Measurements from ENCODE around the gene ARHGAP45.

ARHGAP45 gene

DNA sequence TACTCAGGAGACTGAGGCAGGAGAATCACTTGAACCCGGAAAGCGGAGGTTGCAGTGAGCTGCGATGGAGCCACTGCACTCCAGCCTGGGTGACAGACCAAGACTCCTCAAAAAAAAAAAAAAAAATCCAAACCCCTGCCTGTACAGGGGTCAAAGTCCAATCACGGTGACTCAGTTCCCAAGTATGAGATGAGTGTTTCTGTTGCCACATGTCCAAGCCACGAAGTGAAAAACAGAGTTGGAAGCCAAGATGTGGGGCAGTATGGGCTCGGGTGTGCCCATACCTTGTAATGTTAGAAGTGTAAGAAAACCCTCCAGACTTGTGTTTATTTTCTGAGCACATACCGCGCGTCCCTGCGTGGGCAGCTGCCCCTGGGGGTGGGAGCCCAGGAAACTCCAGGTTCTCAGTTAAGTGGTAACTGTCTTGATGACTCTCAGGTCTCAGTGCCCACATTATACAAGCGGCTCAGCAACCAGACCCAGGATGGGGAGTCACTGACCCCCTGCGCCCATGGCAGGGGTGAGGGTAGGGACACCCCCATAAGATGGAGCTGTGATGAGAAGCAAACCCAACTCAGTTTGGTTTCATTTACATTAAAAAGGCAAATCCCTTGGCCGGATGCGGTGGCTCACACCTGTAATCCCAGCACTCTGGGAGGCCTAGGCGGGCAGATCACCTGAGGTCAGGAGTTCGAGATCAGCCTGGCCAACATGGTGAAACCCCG, 35.6 kb downstream of the ARHGAP45 start:
- in situ Hi-C loops (cut with HindIII; ENCODE audit: low sequenced_read_pairs) = no loop called here

GRCh38 chr19:1103132-1103707, 36.3 kb downstream of the ARHGAP45 start:
- in situ Hi-C loops (cut with HindIII; ENCODE audit: low sequenced_read_pairs) = no loop called here

- in situ Hi-C loops (cut with HindIII; ENCODE audit: low sequenced_read_pairs) = no loop called here
Measured at GRCh38 chr19:1103708-1104310, 36.8 kb downstream of the ARHGAP45 start, which contains the start of gene GPX4. Gene GPX4, plus strand, starts transcription at chr19:1103994. Its CDS starts 50 bp downstream, at chr19:1104044.

DNA sequence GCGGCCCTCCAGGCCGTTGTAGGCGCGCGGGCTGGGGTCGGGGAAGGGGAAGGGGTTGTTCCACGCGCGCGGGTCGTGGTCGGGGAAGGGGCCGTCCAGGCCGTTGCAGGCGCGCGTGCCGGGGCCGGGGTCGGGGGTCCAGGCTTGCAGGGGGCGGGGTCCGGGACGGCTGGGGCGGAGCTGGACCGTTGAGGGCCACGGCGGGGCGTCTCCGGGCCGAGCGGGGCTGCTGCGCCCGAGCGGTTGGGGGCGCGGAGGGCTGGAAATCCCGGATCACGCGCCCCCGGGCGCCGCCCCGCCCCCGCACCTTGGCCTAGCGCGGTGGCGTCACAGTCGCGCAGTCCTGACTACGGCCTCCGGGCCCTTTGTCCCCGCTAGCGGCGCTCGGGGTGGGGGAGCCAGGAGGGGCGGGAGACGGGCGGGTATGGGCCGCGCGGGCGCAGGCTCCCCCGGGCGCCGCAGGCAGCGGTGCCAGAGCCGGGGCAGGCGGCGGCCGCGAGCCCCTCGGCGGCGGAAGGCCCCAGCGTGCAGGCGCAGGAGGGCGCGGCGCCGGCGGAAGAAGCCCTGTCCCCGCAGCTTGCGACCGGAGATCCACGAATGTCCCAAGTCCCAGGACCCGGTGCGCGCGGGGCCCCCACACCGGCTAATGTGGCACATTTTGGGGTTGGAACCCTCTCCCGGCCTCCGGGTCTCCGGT, 37.5 kb downstream of the ARHGAP45 start:
- in situ Hi-C loops (cut with HindIII; ENCODE audit: low sequenced_read_pairs) = no loop called here

DNA sequence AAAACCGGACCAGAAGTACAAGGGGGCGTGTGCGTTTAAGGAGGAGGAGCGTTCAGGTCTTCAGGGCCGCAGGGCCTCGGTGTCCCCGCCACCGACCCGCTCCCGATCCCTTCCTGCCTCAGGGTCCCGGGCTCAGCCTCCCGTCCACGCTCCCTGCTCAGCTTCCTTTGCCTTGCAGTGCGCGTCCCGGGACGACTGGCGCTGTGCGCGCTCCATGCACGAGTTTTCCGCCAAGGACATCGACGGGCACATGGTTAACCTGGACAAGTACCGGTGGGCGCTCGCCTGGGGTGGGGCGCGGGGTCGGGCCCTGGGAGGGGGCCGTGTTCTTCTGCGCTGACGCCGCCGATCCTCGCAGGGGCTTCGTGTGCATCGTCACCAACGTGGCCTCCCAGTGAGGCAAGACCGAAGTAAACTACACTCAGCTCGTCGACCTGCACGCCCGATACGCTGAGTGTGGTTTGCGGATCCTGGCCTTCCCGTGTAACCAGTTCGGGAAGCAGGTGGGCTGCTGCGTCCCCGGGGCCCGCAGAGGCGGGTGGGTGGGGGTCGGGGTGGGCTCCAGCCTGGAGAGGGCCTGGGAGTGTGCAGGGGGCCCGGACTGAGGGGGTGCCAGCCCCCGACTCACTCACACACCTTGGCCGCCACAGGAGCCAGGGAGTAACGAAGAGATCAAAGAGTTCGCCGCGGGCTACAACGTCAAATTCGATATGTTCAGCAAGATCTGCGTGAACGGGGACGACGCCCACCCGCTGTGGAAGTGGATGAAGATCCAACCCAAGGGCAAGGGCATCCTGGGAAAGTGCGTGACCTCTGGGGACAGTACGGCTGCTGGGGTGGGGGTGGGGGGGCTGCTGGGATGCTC, 38.3 kb downstream of the ARHGAP45 start:
- in situ Hi-C loops (cut with HindIII; ENCODE audit: low sequenced_read_pairs) = no loop called here

GRCh38 chr19:1105873-1106840, 39.2 kb downstream of the ARHGAP45 start:
- in situ Hi-C loops (cut with HindIII; ENCODE audit: low sequenced_read_pairs) = no loop called here

DNA sequence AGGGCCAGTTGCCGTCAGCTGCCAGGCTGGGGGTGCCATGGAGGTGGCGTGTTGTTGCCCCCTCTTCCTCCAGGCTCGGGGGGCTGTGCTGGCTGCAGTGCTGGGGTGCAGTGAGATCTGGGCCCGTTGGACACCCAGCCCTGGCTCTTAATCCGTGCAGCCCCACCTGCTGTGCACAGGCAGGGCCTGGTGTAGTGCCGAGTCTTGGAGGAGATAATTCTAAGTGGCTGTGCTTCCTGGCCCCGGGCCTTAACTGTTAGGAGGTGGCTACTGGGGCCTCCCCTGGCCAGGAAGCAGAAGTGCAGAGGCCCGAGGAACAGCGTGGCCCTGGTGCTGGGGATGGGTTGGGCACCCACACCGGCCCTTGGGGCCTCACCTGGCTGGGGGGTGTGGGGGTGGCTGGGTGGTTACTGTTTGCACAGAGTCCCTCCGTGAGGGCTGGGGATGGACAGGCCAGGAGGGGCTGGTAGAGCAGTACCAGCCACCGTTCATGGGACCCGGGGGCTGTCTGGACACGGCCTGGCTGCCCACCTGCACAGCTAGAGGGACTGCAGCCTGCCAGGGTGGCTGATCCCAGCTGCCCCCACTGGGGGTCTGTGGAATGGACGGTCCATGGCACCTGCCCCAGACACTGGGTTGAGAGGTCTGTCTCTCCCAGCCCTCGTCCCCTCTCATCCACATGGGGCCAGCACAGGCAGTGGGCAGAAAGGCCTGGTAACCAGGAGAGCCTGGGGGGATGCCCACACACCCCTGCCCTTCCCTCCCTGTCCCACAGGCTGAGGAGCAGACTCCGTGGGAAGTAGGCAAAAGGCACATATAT, 40.1 kb downstream of the ARHGAP45 start:
- in situ Hi-C loops (cut with HindIII; ENCODE audit: low sequenced_read_pairs) = no loop called here

GRCh38 chr19:1107661-1108261, 40.8 kb downstream of the ARHGAP45 start:
- in situ Hi-C loops (cut with HindIII; ENCODE audit: low sequenced_read_pairs) = no loop called here

GRCh38 chr19:1108291-1109031, 41.5 kb downstream of the ARHGAP45 start:
- in situ Hi-C loops (cut with HindIII; ENCODE audit: low sequenced_read_pairs) = no loop called here

DNA sequence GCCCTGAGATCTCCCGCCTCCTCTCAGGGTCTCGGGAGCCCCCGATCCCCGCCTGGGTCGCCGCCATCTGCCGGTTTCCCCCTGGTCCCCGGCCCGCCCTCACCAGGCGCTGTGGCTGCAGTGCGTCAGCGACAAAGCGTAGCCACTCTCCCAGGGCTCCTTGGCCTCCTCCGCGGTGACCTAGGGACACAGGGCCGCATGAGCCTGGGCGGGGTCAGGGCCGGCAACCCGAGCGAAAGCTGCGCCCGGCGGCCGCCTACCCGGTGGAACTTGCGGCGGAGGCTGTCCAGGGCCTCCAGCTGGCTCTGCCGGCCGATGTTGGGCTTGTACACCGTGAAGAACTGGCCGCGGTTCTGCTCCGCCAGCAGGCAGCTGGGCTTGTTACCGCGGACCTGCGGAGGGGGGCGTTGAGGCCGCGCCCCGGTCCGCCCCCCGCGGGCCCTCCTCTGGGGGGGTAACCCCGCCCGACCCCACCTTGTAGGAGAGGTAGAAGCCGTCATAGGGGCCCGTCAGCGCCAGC, 42.1 kb downstream of the ARHGAP45 start:
- in situ Hi-C loops (cut with HindIII; ENCODE audit: low sequenced_read_pairs) = no loop called here

DNA sequence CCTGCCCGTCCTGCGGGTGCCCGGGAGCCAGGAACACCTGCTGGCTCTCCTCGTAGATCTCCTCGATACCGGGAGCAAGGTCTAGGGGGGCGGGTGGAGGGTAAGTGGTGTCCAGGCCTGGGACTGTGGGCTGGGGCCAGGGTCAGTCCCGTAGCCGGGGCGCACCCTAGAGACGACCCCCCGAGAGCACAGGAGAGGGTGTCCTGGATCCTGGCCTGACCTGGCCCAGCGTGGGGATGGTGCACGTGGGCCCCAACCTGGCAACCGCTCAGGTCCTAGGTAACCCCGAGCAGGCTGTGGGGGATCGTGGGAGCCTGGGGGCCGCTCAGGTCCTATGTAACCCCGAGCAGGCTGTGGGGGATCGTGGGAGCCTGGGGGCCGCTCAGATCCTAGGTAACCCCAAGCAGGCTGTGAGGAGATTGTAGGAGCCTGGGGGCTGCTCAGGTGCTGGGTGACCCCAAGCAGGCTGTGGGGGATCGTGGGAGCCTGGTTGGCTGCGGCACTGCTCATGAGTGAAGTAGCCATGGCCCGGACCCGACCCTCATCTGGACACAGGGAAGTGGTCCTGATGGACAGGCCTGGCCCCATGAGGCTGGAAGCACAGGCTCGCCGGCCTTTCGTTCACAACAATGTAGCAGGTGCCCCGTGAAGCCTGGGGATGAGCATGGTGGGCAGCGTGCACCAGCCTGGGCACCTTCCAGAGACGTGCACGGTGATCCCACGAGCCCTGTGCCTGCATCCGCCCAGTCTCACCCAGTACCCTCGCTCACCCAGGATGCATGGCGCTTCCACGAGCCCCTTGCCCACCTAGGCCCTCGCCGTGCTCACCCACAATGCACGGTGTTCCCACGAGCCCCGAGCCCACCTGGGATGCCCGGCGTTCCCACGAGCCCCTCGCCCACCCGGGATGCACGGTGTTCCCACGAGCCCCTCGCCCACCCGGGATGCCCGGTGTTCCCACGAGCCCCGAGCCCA, 43.0 kb downstream of the ARHGAP45 start:
- in situ Hi-C loops (cut with HindIII; ENCODE audit: low sequenced_read_pairs) = no loop called here

GRCh38 chr19:1110809-1111640, 44.1 kb downstream of the ARHGAP45 start:
- in situ Hi-C loops (cut with HindIII; ENCODE audit: low sequenced_read_pairs) = no loop called here

DNA sequence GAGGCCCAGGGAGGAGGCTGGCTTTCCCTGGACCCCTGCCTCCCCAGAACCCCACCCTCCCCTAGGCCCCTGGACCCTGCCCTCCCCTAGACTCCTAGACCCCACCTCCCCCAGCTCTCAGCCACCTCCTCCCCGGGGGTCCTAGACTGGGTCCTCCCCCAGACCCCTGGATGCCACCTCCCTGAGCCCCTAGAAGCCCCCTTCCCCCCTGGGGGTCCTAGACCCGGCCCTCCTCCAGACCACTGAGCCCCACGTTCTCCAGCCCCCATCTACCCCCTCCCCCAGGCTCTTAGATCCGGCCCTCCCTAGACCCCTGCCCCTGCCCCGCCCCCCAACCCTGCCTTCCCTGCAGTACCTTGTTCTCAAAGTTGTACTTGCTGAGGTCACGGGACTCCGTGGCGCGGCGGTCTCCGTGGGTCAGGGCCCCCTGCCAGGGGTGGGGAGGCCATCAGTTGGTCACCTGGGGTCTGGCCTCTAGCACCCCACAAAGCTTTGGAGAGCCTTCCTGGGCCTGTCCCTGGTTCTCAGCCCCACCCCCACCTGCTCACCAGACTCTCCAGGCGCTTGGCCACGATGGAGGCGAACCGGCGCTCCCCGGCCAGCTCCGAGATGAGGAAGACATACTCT, 44.8 kb downstream of the ARHGAP45 start:
- in situ Hi-C loops (cut with HindIII; ENCODE audit: low sequenced_read_pairs) = no loop called here

DNA sequence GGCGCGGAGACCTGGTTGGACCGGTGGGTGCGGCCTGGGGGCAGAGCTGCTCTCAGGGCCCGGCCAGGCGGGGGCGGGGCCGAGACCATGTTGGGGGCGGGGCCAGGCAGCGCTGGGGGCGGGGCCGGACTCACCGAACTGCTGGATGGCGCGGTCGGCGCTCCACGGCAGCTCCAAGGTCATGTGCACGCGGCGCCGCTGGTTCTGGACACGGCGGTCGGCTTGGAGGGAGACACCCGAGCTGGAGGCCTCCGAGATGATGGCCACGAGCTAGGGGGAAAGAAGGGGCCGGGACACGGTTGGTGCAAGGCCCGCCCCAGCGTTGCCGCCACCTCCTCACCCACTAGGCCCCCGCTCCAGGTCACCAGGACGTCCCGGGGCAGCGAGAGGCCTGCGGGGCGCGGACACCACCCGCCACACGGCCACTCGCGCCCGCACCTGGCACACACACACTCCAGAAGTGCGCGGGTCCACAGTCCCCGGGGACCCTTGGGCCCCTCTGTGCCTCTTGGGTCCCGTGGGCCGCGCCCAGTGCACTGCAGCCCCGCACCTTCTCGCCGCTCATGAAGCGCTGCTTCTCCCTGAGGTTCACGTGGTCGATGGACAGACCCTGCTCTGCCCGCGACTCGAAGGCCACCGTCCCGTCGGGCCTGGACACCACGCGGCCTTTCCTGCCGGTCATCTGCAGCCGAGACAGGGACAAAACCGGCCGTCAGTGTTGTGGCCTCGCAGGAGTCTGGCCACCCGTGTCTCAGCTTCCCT, 45.5 kb downstream of the ARHGAP45 start:
- in situ Hi-C loops (cut with HindIII; ENCODE audit: low sequenced_read_pairs) = no loop called here

Measured in DLD1 (cell line).